GM12878 (cell line): ENCODE data around the gene TTC39C.

Experiments
- ATF2 ChIP-seq: IDR thresholded peaks from 2 replicates; pipeline ENCODE4 v1.6.1; 2012; ENCODE audit warnings: low read length, inconsistent platforms
- CBFB ChIP-seq: IDR thresholded peaks from 2 replicates; pipeline ENCODE4 v1.6.1; 2016; ENCODE audit warnings: antibody characterized with exemption, low read depth
- POLR2AphosphoS5 ChIP-seq: IDR thresholded peaks from 2 replicates; pipeline ENCODE4 v1.6.1; 2011; ENCODE audit warnings: mild to moderate bottlenecking, low read length, inconsistent platforms
- TF ChIP-seq, protein P1 (sequence below): IDR thresholded peaks from 2 replicates; pipeline ENCODE4 v1.6.1; 2012; ENCODE audit warnings: low read depth, low read length, improper control_type of control experiment
- TF ChIP-seq, protein P2 (sequence below): IDR thresholded peaks from 2 replicates; pipeline ENCODE4 v1.6.1; 2011; ENCODE audit warnings: borderline replicate concordance, low read depth, mild to moderate bottlenecking, moderate library complexity, low read length; ENCODE audit not compliant: insufficient read depth, poor library complexity, severe bottlenecking
- TF ChIP-seq, protein P3 (sequence below), 3 experiments: IDR thresholded peaks in 2 of 3; conservative IDR thresholded peaks in 1 of 3; 2 replicates each; pipeline ENCODE4 v1.5.1; 2011; ENCODE audit warnings: low read depth in 3 of 3, low read length in 3 of 3, mild to moderate bottlenecking in 3 of 3, control low read depth in 2 of 3, moderate library complexity in 2 of 3, inconsistent platforms in 1 of 3, mixed read lengths in 1 of 3; ENCODE audit not compliant: control insufficient read depth in 2 of 3, insufficient read depth in 1 of 3; ENCODE audit errors: extremely low read depth in 1 of 3

- TF ChIP-seq, protein P1, sequence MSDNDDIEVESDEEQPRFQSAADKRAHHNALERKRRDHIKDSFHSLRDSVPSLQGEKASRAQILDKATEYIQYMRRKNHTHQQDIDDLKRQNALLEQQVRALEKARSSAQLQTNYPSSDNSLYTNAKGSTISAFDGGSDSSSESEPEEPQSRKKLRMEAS = 0 out of 2 replicates have a peak, but pooled peaks have one; percentile 30
- TF ChIP-seq, protein P2, sequence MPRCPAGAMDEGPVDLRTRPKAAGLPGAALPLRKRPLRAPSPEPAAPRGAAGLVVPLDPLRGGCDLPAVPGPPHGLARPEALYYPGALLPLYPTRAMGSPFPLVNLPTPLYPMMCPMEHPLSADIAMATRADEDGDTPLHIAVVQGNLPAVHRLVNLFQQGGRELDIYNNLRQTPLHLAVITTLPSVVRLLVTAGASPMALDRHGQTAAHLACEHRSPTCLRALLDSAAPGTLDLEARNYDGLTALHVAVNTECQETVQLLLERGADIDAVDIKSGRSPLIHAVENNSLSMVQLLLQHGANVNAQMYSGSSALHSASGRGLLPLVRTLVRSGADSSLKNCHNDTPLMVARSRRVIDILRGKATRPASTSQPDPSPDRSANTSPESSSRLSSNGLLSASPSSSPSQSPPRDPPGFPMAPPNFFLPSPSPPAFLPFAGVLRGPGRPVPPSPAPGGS = peak; percentile 50
- TF ChIP-seq ATF2 (no peak), POLR2AphosphoS5 (peak; percentile 77), CBFB (peak; percentile 60; the same call in 1 of the 2 replicates)
- TF ChIP-seq, protein P3, sequence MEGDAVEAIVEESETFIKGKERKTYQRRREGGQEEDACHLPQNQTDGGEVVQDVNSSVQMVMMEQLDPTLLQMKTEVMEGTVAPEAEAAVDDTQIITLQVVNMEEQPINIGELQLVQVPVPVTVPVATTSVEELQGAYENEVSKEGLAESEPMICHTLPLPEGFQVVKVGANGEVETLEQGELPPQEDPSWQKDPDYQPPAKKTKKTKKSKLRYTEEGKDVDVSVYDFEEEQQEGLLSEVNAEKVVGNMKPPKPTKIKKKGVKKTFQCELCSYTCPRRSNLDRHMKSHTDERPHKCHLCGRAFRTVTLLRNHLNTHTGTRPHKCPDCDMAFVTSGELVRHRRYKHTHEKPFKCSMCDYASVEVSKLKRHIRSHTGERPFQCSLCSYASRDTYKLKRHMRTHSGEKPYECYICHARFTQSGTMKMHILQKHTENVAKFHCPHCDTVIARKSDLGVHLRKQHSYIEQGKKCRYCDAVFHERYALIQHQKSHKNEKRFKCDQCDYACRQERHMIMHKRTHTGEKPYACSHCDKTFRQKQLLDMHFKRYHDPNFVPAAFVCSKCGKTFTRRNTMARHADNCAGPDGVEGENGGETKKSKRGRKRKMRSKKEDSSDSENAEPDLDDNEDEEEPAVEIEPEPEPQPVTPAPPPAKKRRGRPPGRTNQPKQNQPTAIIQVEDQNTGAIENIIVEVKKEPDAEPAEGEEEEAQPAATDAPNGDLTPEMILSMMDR (IDR thresholded peaks at IDR 0.05 in 2 of 3, conservative IDR thresholded peaks at IDR 0.05 in 1 of 3; ENCODE audit: control insufficient read depth in 2 of 3, extremely low read depth in 1 of 3, insufficient read depth in 1 of 3, low read depth in 3 of 3, low read length in 3 of 3) = no peak
Measured at GRCh38 chr18:24014062-24014985, at the start of gene TTC39C.
